ENCODE results near the gene NTN3.

The NTN3 gene

DNA sequence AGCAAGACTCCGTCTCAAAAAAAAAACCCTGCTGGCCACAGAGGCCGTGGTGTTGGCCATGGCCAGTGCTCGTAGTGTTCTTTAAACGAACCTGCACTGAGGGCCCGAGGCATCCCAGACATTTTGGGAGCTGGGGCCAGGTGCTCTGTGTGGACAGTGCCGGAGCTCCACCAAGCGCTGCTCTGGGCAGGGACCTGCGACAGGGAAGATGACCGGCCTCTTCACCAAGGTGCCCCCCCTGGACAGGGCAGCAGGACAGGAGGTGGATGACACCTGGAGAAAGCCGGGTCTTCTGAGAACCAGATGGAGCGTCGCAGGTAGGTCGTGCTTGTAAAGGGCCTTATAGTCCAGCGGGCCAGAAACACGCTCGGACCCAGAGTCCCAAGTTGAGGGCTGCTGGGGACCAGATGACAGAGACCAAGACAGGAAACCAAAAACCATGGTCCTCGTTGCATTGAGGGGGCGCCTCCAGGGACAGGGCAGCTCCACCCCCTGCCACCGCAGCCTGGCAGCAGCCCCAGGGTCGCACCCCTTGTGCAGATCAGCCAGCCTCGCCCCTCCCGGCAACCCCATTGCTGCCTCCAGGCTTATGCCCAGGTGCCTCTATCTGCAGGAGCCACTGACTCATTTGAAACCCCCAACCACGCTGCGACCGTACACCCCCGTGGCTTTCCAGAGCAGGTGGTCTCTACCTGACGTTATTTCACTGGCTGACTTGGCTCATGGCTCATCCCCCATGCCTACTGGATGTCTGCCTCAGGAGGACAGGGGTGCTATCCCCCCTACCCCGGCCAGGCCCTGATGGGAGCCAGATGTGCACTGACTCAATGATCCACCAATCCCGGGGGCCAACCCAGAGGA is 4.2 kb upstream of the NTN3 start:
- no peak for DNase-seq (ENCODE audit: low spot score)

DNA sequence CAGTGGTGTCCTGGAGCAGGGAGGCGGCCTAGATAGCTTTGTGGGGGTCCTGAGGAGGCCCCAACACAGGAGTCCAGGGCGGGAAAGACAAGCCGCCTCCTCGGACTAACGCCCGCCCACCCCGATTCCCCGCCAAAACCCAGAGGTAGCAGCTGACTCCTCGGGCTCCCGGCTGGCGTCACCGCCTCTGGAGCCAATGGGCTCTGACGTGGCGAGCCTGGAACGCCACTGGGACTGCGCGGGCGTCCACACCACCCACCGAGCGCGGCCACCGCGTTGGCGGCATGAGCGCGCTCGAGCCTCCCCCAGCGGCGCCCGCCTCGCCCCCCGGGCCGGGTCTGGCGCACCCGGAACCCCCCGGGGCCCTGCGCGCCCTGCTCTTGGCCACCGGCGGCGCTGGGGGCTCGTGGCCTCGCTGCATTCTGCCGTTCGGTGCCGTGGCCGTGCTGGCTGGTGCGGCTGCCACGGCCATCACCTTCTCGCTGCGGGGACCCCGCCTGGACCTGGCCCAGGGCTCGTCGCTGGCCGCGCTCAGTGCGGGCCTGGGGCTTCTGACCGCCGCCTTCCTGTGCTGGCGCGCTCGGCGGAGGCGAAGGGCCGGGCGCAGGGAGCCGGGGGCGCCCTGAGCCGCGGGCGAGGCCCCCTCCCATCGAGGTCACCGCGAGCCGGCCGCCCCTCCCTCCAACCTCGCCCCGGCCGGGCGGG is 3.4 kb upstream of the NTN3 start:
- peak; percentile 29 for DNase-seq (ENCODE audit: low spot score)

DNA sequence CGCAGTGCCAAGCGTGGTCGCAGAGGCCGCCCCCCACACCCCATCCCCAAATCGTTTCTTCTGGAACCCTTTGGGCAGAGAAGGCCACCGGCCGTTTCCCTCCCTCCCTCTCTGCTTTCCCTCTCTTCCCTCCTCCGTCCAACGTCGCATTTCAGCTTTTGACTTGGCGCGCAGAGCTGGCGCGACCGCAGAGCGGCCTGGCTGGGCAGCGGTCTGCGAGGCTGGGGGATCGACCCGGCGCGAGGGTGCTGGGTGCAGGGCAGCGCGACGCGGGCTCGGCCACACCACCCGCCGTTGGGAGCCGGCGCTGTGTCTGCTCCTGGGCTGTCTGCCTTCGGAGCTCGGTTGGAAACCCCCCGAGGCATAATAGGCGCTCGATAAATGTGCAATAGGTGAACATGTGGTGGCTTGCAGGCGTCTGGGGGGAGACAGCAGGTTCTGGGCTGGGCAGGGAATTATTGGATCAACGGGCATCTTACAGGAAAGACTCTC is 2.8 kb upstream of the NTN3 start:
- no peak for DNase-seq (ENCODE audit: low spot score)

DNA sequence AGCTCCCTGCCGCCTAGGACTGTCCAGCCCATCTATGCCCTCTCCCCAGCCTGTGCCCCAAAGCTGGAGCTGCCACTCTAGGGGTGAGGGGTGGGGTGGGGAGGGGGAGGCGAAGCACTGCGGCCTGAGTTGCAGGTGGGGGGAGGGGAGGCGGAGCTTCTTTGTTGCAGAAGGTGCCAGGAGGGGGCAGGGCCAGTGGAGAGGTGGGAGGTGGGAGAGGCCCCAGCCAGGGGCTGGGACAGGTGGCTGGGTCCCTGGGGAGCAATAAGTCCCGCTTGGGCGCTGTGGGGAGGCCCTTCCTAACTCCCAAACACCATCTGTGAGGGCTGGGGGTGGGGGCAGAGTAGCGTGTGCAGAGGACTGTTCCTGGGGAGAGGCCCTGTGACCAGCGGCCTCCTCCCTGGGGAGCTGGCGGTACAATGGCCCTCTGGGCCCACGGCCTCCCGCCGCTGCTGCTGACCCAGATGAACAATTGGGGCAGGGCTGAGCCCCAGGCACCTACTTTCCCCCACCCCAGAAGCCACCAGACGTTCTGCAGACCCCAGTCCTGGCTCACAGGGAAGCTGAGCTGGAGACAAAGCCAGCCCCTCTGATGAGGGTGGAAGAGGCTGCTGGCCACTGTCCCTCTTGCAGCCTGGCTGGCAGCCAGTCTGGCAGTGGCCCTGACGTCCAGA is 2.2 kb upstream of the NTN3 start:
- no peak for DNase-seq (ENCODE audit: low spot score)

DNA sequence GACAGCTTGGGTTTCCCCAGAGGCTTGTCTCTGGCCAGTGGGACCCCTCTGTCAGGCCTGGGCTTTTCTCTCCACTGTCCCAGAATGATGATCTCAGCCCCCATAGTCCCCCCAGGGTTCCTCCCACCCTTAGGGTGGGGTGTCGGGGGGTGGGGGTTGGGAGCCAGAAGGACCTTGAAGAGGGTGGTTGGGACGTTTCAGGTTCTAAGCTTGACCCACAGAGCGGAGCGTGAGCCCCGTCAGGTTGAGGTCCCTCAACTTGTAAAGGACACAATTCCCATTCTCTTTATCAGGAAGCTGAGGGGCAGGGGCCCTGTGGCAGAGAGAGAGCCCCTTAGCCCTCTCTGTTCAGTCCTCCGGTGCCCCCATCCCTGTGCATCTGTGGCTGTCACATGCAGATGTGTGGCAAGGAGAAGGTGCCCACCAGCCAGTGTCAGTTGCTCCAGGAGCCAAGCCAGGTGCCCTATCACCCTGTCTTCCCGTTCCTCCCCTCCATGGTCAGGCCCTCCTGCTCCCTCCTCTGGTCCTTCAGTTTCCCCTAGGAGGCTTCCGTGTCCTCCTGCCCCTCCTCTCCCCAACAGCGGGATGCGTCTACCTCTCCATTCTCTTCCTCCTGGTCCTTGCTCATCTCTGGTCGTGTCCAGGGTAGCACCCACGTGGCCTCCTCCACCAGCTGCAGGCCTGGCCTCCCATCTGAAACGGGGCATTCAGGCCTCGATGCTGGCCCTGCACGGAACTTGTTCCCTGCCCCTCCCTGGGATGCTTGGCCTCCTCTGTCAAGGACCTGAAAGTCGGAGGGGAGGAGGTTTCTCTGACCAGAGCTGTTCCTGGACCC is 1.5 kb upstream of the NTN3 start:
- DNase-seq (ENCODE audit: low spot score), result no peak

DNA sequence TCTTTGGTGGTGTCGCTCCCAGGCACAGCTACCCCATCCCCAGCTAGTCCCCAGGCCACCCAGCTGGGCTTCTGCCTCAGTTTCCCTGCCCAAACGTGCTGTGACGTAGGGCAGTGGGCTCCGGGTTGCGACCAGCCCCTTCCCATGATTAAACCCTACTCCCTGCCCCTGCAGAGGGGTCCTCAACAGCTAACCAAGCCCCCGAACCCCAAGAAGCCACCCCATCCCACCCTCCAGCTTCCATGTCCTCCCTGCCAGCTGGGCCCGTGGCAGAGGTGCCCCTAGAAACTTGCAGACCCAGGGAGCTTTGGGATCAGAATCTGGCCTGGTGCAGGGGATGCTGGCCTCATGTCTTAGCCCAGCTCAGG is 879 bp upstream of the NTN3 start:
- no peak for DNase-seq (ENCODE audit: low spot score)

DNA sequence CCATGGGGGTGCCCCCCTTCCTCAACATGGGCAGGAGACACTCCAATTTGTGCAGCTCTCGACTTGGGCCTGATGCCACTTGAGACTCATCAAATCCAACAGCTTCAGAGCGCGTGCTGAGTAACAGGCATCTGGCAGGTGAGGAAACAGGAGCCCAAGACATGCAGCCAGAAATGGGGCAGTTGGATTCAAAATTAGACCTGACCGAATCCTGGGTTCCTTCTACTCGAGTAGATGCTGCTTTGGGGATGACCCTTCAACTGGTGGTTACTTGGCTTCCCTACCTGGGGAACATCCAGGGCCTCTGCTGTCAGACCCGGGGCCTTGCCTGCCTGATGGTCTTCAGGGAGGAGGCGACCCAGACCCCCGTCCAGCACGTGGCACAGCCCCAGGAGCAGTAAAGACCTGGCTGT is 488 bp upstream of the NTN3 start:
- no peak for DNase-seq (ENCODE audit: low spot score)

DNA sequence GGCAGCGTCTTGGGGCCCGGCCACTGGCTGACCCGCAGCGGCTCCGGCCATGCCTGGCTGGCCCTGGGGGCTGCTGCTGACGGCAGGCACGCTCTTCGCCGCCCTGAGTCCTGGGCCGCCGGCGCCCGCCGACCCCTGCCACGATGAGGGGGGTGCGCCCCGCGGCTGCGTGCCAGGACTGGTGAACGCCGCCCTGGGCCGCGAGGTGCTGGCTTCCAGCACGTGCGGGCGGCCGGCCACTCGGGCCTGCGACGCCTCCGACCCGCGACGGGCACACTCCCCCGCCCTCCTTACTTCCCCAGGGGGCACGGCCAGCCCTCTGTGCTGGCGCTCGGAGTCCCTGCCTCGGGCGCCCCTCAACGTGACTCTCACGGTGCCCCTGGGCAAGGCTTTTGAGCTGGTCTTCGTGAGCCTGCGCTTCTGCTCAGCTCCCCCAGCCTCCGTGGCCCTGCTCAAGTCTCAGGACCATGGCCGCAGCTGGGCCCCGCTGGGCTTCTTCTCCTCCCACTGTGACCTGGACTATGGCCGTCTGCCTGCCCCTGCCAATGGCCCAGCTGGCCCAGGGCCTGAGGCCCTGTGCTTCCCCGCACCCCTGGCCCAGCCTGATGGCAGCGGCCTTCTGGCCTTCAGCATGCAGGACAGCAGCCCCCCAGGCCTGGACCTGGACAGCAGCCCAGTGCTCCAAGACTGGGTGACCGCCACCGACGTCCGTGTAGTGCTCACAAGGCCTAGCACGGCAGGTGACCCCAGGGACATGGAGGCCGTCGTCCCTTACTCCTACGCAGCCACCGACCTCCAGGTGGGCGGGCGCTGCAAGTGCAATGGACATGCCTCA is 773 bp downstream of the NTN3 start:
- DNase-seq (ENCODE audit: low spot score), result no peak

DNA sequence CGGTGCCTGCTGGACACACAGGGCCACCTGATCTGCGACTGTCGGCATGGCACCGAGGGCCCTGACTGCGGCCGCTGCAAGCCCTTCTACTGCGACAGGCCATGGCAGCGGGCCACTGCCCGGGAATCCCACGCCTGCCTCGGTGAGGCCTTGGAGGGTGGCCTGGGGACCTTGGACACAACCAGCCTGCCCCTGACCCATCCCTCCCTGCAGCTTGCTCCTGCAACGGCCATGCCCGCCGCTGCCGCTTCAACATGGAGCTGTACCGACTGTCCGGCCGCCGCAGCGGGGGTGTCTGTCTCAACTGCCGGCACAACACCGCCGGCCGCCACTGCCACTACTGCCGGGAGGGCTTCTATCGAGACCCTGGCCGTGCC is 1.4 kb downstream of the NTN3 start:
- no peak for DNase-seq (ENCODE audit: low spot score)

DNA sequence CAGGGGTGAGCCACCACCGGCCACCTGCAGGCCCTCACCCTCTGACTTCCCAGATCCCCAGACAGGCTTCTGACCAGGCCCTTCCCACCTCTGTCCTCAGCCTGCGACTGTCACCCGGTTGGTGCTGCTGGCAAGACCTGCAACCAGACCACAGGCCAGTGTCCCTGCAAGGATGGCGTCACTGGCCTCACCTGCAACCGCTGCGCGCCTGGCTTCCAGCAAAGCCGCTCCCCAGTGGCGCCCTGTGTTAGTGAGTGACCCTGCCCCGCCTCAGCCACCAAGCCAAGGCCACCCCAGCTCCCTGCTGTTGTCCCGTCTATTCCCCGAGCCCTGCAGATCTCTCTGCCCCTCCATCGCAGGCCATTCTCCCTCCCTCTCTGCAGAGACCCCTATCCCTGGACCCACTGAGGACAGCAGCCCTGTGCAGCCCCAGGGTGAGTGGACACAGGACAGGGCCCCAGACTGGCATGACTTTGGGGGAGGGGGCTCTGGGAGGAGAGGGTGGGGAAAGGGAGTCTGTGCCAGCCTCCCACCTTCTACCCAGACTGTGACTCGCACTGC is 1.9 kb downstream of the NTN3 start:
- DNase-seq (ENCODE audit: low spot score), result no peak

DNA sequence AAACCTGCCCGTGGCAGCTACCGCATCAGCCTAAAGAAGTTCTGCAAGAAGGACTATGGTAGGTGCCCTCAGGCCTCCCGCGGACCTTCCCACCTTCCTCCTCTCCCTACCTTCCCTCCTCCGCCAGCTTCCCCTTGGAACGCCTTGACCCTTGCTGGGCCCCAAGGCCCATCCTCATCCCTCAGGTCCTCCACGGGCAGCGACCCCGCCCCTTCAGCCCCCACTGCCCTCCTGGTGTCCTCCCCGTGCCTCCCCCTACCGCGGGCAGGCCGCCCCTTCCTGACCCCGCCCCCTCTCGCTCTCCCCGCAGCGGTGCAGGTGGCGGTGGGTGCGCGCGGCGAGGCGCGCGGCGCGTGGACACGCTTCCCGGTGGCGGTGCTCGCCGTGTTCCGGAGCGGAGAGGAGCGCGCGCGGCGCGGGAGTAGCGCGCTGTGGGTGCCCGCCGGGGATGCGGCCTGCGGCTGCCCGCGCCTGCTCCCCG is 2.4 kb downstream of the NTN3 start:
- no peak for DNase-seq (ENCODE audit: low spot score)

DNA sequence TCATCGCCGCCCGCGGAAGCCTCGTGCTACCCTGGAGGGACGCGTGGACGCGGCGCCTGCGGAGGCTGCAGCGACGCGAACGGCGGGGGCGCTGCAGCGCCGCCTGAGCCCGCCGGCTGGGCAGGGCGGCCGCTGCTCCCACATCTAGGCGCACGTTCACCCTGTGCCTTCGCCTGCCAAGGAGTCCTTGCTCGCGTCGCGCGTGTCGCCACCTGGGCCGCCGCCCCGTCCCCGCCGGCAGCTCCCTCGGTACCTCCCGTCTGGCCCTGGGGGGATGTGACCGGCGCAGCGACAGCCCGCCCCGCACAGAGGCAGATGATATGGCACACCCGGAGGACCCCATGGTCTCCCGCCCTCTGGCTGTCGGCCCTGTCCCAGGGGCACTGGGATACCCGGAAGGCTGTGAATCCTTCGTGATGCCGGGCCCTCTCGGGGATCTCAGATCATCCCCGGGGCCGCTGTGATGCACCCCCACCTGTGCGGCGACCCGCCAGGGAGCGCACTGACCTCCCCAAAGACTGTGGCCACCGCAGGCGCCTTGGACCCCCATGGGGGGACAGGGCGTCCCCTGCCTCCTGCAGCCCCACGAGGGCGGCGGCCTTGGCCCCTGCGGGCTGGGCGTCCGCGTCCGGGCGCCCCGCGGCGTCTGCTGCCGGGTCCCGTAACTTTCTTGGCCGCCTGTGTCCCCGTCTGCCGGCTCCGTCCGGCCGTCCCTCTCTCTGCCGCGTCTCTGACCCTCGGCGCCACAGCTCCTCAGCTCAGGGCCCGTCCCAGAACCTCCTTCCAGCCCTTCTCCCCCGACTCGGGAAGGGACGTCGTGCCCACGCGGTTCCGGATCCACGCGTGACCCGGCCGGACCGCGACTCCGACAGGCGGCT is 3.1 kb downstream of the NTN3 start:
- DNase-seq (ENCODE audit: low spot score), result peak; percentile 58

DNA sequence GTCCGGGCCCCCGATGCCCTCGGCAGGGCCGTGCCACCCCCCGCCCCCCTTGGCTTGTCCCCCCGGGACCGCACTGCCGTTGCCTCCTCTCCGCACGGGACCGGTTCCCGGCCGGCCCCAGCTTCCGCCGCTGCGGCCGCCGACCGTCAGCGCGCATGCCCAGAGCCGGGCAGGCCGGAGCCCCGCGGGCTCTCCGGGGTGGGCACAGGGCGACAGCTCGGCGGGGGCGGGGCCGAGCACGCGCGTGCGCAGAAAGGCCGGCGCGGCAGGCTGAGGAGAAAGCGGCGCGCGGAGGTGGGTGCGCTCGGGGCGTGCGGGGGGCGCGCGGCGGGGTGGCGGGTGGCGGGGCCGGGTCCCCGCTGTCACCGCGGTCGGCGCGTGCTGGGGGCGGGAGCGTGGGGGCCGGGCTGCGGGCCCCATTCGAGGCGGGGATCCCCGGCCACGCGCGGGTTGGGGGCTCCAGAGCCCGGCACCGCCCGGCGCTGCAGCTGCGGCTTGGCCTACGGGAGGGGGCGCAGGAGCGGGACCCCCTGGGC is 3.8 kb downstream of the NTN3 start, which contains the start of gene TBC1D24:
Gene TBC1D24, plus strand, starts transcription at position 251 of the 536 bp plus-strand sequence. CDS start 21,022 bp downstream, outside the sequence.
- peak; percentile 84 for DNase-seq (ENCODE audit: low spot score)

DNA sequence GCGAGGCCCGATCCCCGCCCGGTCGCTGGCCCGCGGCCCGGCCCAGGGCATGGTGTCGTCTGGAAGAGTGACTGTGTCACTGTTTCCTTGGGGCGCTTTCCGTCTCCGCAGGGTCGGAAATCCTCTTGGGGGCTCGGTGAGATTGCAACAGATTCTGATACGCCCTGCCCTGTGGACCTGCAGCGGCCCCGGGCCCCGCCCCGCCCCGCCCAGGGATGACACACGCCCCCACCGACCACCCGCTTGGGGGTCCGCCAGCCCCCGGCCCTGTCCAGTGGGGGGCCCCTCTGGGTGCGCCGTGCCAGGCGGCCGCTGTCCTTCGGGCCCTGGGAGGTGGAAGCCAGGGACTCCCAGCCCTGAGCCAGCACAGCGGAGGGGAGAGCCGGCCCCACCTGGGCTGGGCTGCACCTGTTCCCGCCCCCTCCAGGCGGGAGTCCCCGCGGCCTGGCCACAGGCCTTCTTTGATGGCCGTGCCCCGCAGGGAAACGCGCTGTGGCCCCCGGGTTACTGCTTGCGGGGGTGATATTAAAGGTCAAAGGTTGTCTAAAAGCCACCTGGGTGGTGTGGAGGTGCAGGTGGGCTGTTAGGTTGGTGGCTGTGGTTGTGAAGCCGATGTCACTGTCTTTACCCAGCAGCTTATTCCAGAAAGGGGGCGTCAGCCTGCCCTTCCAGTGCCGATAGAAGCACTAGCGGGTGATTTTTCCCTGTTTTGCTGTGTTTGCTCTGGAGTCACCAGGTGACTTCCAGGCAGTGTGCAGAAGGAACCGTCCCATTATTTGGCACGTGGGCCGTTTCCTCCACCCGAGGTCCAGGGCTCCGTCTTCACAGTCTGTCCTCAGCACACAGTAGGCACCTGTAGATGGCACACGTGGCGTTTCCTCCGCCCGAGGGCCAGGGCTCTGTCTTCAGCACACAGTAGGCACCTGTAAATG is 4.6 kb downstream of the NTN3 start:
- DNase-seq (ENCODE audit: low spot score), result no peak

DNA sequence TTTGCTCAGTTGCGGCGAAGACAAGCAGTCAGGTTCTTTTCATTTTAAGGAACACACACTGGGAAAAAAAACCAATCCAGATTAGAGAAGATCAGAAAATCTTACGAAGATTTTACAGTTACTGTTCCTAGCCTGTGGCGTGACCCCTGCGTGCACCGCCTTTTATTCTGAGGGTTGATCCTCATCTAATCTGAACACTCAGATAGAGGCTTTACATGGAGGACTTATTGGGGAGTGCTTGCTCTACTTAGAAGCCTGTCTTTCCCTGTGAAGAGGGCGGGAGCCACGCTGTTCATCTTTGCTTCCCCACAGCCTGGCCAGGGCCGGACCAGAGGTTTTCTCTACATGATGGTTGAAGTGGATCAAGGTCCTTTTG is 5.2 kb downstream of the NTN3 start:
- DNase-seq (ENCODE audit: low spot score), result no peak

DNA sequence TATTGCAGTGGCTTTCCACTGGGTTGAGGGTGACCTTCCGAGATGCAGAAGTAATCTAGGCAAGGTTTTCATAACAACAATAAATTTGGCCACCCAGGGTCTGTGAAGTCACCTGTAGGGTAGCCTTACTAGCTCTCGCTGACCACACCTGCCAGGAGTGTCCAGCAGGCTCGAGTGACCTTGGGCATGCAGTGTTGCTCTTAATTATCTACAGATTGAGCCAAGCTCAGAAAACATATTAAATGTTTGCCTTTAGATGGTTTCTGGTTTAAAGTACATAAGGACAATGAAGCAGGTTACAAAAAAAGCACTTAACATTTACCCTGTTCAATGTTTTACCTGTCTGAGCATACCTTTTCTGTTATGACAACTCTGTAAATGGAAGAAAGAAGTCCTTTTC is 5.6 kb downstream of the NTN3 start:
- no peak for DNase-seq (ENCODE audit: low spot score)

DNA sequence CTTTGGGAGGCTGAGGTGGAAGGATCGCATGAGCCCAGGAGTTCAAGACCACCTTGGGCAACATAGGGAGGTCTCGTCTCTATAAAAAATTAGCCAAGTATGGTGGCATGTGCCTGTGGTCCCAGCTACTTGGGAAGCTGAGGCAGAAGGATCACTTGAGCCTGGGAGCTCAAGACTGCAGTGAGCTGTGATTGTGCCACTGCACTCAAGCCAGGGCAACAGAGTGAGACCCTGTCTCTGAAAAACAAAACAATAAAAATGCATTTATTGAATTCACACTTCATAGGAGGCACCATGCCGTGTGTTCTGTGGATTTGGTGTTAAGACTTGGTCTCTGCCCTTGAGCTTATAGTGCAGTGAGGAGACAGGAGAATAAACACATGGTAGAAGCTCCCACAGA is 6.2 kb downstream of the NTN3 start:
- DNase-seq (ENCODE audit: low spot score), result no peak

DNA sequence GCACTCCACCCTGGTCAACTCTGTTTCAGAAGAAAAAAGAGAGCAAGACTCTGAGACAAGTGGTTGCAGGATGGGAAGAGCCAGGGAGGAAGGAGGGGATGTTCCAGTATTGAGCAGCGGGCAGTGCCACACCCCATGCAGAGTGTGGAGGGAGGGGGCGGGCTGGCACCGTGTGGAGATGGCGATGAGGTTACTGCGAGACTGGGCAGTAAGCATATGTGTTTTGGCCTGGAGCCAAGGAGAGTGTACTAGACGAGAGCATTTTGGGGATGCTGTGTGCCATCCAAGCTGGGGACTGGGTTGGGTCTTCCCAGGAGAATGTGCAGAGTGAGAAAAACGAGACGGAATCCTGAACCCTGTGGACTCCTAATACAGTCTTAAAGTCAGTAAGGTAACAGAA is 7.2 kb downstream of the NTN3 start:
- no peak for DNase-seq (ENCODE audit: low spot score)

Data from kidney capillary endothelial cell (primary cell).